H1 (cell line): ENCODE results near the gene MAN1C1. TPM values are rescaled to one million over a fixed set of nuclear protein-coding genes. Genes with fewer than 3 reads are reported as not detected.

ENCODE experiments used
- CTCF ChIA-PET: fragments of 300-600 bp; sonication (Branson Sonifier 250); formaldehyde crosslinking; loops from one replicate; lab custom pipeline; 2021; ENCODE audit not compliant: partially characterized antibody; lab: Charles Lee
- POLR2A ChIA-PET: fragments of 300-600 bp; sonication (Branson Sonifier 250); formaldehyde crosslinking; loops from one replicate; lab custom pipeline; 2021; ENCODE audit warnings: inconsistent platforms; ENCODE audit not compliant: partially characterized antibody; lab: Charles Lee
- DNase-seq, 2 experiments: peaks; one replicate each; pipeline versions ENCODE4 v3.0.0 to v3.0.0-alpha.2; 2010 to 2022; ENCODE audit warnings: low spot score in 2 of 2, low read depth in 1 of 2, mixed read lengths in 1 of 2
- FAIRE-seq: peaks from 2 replicates; lab custom pipeline; 2011; peaks lifted over from hg19 to GRCh38; lab: Jason Lieb, UNC
- H2AFZ ChIP-seq: 2 replicates; pipeline ENCODE4 v1.8.1; 2012; ENCODE audit warnings: low read length, inconsistent platforms
- H2AK5ac ChIP-seq: 2 replicates; pipeline ENCODE4 v1.6.1; 2013; ENCODE audit warnings: low read depth, low read length
- H2BK120ac ChIP-seq: replicated peaks from 2 replicates; pipeline ENCODE3; 2013; ENCODE audit warnings: low read depth, low read length, inconsistent platforms
- H2BK12ac ChIP-seq: 2 replicates; pipeline ENCODE4 v1.6.1; 2013; ENCODE audit warnings: low read depth, low read length
- H2BK15ac ChIP-seq: 2 replicates; pipeline ENCODE4 v1.6.1; 2013; ENCODE audit warnings: low read length
- H2BK20ac ChIP-seq: 2 replicates; pipeline ENCODE4 v1.6.1; 2013; ENCODE audit warnings: low read length
- H2BK5ac ChIP-seq: 2 replicates; pipeline ENCODE4 v1.6.1; 2013; ENCODE audit warnings: low read depth, low read length
- H3K14ac ChIP-seq: 2 replicates; pipeline ENCODE4 v1.6.1; 2013; ENCODE audit warnings: inconsistent platforms; ENCODE audit not compliant: insufficient read length
- H3K18ac ChIP-seq: 2 replicates; pipeline ENCODE4 v1.6.1; 2013; ENCODE audit warnings: low read length; ENCODE audit errors: extremely low read depth
- H3K23ac ChIP-seq: 2 replicates; pipeline ENCODE4 v1.6.1; 2013; ENCODE audit warnings: inconsistent platforms; ENCODE audit not compliant: insufficient read length
- H3K23me2 ChIP-seq: 2 replicates; pipeline ENCODE4 v1.6.1; 2013; ENCODE audit warnings: low read depth, low read length
- H3K27ac ChIP-seq: 2 replicates; pipeline ENCODE4 v1.6.1; 2011; ENCODE audit warnings: low read depth, low read length, inconsistent platforms
- H3K27me3 ChIP-seq, 4 experiments: replicated peaks in 1 of 4; 1 replicate in 1 of 4; 2 replicates in 3 of 4; pipeline versions ENCODE4 v1.6.1 to v1.8.1; 2011 to 2013; ENCODE audit warnings: low read length in 3 of 4, mild to moderate bottlenecking in 3 of 4, inconsistent platforms in 2 of 4, mixed read lengths in 2 of 4, moderate library complexity in 1 of 4; ENCODE audit not compliant: control insufficient read depth in 3 of 4, insufficient read depth in 3 of 4; ENCODE audit errors: extremely low read depth in 1 of 4
- H3K36me3 ChIP-seq, 4 experiments: 2 replicates each; pipeline versions ENCODE4 v1.6.1 to v1.8.1; 2011 to 2013; ENCODE audit warnings: mild to moderate bottlenecking in 4 of 4, low read length in 3 of 4, moderate library complexity in 2 of 4, control low read depth in 1 of 4, inconsistent platforms in 1 of 4; ENCODE audit not compliant: insufficient read depth in 4 of 4, control insufficient read depth in 2 of 4
- H3K4ac ChIP-seq: replicated peaks from 2 replicates; pipeline ENCODE3; 2013; ENCODE audit warnings: low read length, low read depth, mixed read lengths, inconsistent platforms; ENCODE audit not compliant: insufficient read length
- H3K4me1 ChIP-seq, 4 experiments: replicated peaks in 1 of 4; 1 replicate in 1 of 4; 2 replicates in 3 of 4; pipeline versions ENCODE4 v1.6.1 to v1.8.1; 2011 to 2013; ENCODE audit warnings: low read length in 3 of 4, inconsistent platforms in 2 of 4, mixed read lengths in 1 of 4; ENCODE audit not compliant: insufficient read depth in 4 of 4, control insufficient read depth in 3 of 4
- H3K4me2 ChIP-seq, 2 experiments: 2 replicates each; pipeline versions ENCODE4 v1.6.1 to v1.8.1; 2011 to 2013; ENCODE audit warnings: low read depth in 2 of 2, low read length in 2 of 2, control low read depth in 1 of 2, inconsistent platforms in 1 of 2, mild to moderate bottlenecking in 1 of 2; ENCODE audit not compliant: insufficient read depth in 1 of 2
- H3K4me3 ChIP-seq, 4 experiments: fragments of 200-600, 300-600 bp in 1 of 4; sonication (generic), shearing (Covaris generic), sonication (Bioruptor Twin) in 1 of 4; 2 replicates each; pipeline versions ENCODE4 v1.5.1 to v1.8.1; 2011 to 2016; ENCODE audit warnings: low read length in 4 of 4, low read depth in 3 of 4, control low read depth in 2 of 4, inconsistent platforms in 2 of 4, mild to moderate bottlenecking in 2 of 4, mixed read lengths in 1 of 4, moderate library complexity in 1 of 4; ENCODE audit not compliant: insufficient read depth in 2 of 4; ENCODE audit errors: extremely low read depth in 1 of 4
- H3K56ac ChIP-seq: replicated peaks from 2 replicates; pipeline ENCODE3; 2013; ENCODE audit warnings: low read depth, mild to moderate bottlenecking, mixed read lengths, low read length, inconsistent platforms; ENCODE audit not compliant: insufficient read length
- H3K79me1 ChIP-seq: 2 replicates; pipeline ENCODE4 v1.6.1; 2013; ENCODE audit warnings: low read depth, low read length, control low read depth
- H3K79me2 ChIP-seq, 2 experiments: 2 replicates each; pipeline versions ENCODE4 v1.6.1 to v1.8.1; 2012 to 2013; ENCODE audit warnings: low read length in 2 of 2, mild to moderate bottlenecking in 2 of 2, inconsistent platforms in 1 of 2; ENCODE audit not compliant: insufficient read depth in 2 of 2, control insufficient read depth in 1 of 2
- H3K9ac ChIP-seq, 4 experiments: replicated peaks in 1 of 4; 1 replicate in 1 of 4; 2 replicates in 3 of 4; pipeline versions ENCODE4 v1.6.1 to v1.8.1; 2011 to 2013; ENCODE audit warnings: low read depth in 3 of 4, low read length in 3 of 4, control low read depth in 2 of 4, mild to moderate bottlenecking in 2 of 4, moderate library complexity in 2 of 4, inconsistent platforms in 1 of 4; ENCODE audit errors: extremely low read depth in 1 of 4
- H3K9me3 ChIP-seq, 2 experiments: 2 replicates each; pipeline versions ENCODE4 v1.6.1 to v1.8.1; 2012 to 2013; ENCODE audit warnings: mild to moderate bottlenecking in 2 of 2, moderate library complexity in 2 of 2, control low read depth in 1 of 2, inconsistent platforms in 1 of 2, low read depth in 1 of 2, low read length in 1 of 2, mixed read lengths in 1 of 2; ENCODE audit not compliant: insufficient read depth in 2 of 2
- H4K20me1 ChIP-seq, 2 experiments: replicated peaks in 1 of 2; 2 replicates each; pipeline versions ENCODE3 to v1.8.1; 2011 to 2013; ENCODE audit warnings: inconsistent platforms in 2 of 2, low read length in 2 of 2, mild to moderate bottlenecking in 1 of 2; ENCODE audit not compliant: insufficient read depth in 2 of 2, control insufficient read depth in 1 of 2
- H4K5ac ChIP-seq: 2 replicates; pipeline ENCODE4 v1.6.1; 2013; ENCODE audit warnings: low read length, low read depth, mixed read lengths, inconsistent platforms; ENCODE audit not compliant: insufficient read length
- H4K8ac ChIP-seq: 2 replicates; pipeline ENCODE4 v1.8.0; 2013; ENCODE audit warnings: mild to moderate bottlenecking, moderate library complexity, low read length, inconsistent platforms; ENCODE audit not compliant: insufficient read depth; ENCODE audit errors: extremely low read depth
- H4K91ac ChIP-seq: replicated peaks from 2 replicates; pipeline ENCODE3; 2013; ENCODE audit warnings: low read length, mixed read lengths, inconsistent platforms; ENCODE audit not compliant: insufficient read length
- CEBPB ChIP-seq: IDR thresholded peaks from 2 replicates; pipeline ENCODE4 v1.6.1; 2012; ENCODE audit warnings: low read depth, low read length
- CREB1 ChIP-seq: IDR thresholded peaks from 2 replicates; pipeline ENCODE4 v1.6.1; 2012; ENCODE audit warnings: inconsistent platforms
- CTBP2 ChIP-seq: IDR thresholded peaks from 2 replicates; pipeline ENCODE4 v1.7.0; 2011; ENCODE audit warnings: borderline replicate concordance, mild to moderate bottlenecking, moderate library complexity, mixed read lengths, low read length; ENCODE audit not compliant: insufficient read depth, insufficient read length
- EZH2 ChIP-seq: fragments of 200-600 bp; sonication (generic); IDR thresholded peaks from 2 replicates; pipeline ENCODE4 v1.7.1; 2012; ENCODE audit warnings: low read depth, mild to moderate bottlenecking, moderate library complexity, low read length, inconsistent platforms; ENCODE audit not compliant: severe bottlenecking
- GTF2F1 ChIP-seq: IDR thresholded peaks from 2 replicates; pipeline ENCODE4 v1.6.1; 2012; ENCODE audit warnings: low read depth, low read length, improper control_type of control experiment, borderline replicate concordance
- HDAC2 ChIP-seq, 2 experiments: fragments of 300-600 bp in 1 of 2; sonication (generic) in 1 of 2; IDR thresholded peaks; 2 replicates each; pipeline ENCODE4 v1.6.1; 2011 to 2012; ENCODE audit warnings: low read depth in 2 of 2, low read length in 2 of 2, mild to moderate bottlenecking in 2 of 2, moderate library complexity in 2 of 2, borderline replicate concordance in 1 of 2, inconsistent platforms in 1 of 2
- POLR2AphosphoS5 ChIP-seq: IDR thresholded peaks from 2 replicates; pipeline ENCODE4 v1.6.1; 2011; ENCODE audit warnings: low read depth, low read length
- SP4 ChIP-seq: IDR thresholded peaks from 2 replicates; pipeline ENCODE4 v1.6.1; 2012; ENCODE audit warnings: low read length, inconsistent platforms
- TAF7 ChIP-seq: optimal IDR thresholded peaks from 2 replicates; pipeline ENCODE3; 2011; ENCODE audit warnings: low read depth, mild to moderate bottlenecking, inconsistent platforms, low read length, moderate library complexity, borderline replicate concordance
- TBP ChIP-seq: IDR thresholded peaks from 2 replicates; pipeline ENCODE4 v1.6.1; 2011; ENCODE audit warnings: low read depth, low read length, improper control_type of control experiment
- TCF12 ChIP-seq: IDR thresholded peaks from 2 replicates; pipeline ENCODE4 v1.6.1; 2011; ENCODE audit warnings: low read depth, mild to moderate bottlenecking, low read length
- TEAD4 ChIP-seq: IDR thresholded peaks from 2 replicates; pipeline ENCODE4 v1.6.1; 2012; ENCODE audit warnings: low read depth, low read length, inconsistent platforms, mixed read lengths
- WGBS, 2 experiments: shearing (Covaris generic) in 1 of 2; methylation state at CpG; one replicate each; pipeline versions ENCODE4 v1.1.6 to v1.1.7; 2013 to 2015; ENCODE audit warnings: low lambda C conversion rate in 2 of 2, mixed read lengths in 2 of 2, inconsistent platforms in 1 of 2, low coverage in 1 of 2, missing lambda C conversion rate in 1 of 2; ENCODE audit not compliant: insufficient replicate concordance in 2 of 2, insufficient coverage in 1 of 2, insufficient read length in 1 of 2; ENCODE audit errors: extremely low coverage in 1 of 2, missing lambda C conversion rate in 1 of 2; 5-methylcytosine and 5-hydroxymethylcytosine counted together
- polyA plus RNA-seq, 7 experiments: library from polyadenylated mRNA; depleted of rRNA in 3 of 7; stranded (reverse) in 5 of 7; unstranded in 2 of 7; fragments of >200 nt in 5 of 7; fragments of 200-250 nt in 2 of 7; gene quantifications; 1 replicate in 5 of 7; 2 replicates in 1 of 7; 4 replicates in 1 of 7; pipeline versions ENCODE4 v1.2.1 to v1.2.3, GENCODE V29; 2011 to 2013; ENCODE audit warnings: missing spikeins in 2 of 7, mixed read lengths in 2 of 7
- total RNA-seq: library from RNA; stranded (reverse); fragmentation: NEBNext Ultra II Directional; extraction: Animal tissue kit (Norgen Biotek cat#: 25700); gene quantifications from 2 replicates; pipeline ENCODE4 v1.2.1, GENCODE V29; 2021

The MAN1C1 gene
- total and polyA plus RNA-seq, 2 of the 8 experiments (the other 6 are each of a cell fraction or from before 2014, with no cell fraction given), result 7.8 to 15.2 TPM

- ChIA-PET POLR2A (no interaction called here), CTCF (interaction anchor here (1.2 to 4.2 kb wide), 3 partner anchors 14 to 282 kb away, joined by 3 to 28 read pairs (median 3); no protein-coding TSS in a partner anchor)
- H3K23ac ChIP-seq, result no peak overlapping the region
- no peaks in the 10 kb centered on the region for H4K20me1 ChIP-seq
- DNase-seq, result no peak
- H3K4me1 ChIP-seq, result peaks cover 4 to 18% (median 18%) of the 10 kb centered on the region in 4 experiments
- H3K27ac ChIP-seq, result no peak overlapping the region
- no peak overlapping the region for H3K4me3 ChIP-seq
- no peaks in the 10 kb centered on the region for H3K79me2 ChIP-seq
- H4K5ac ChIP-seq, result no peak overlapping the region
- H2AK5ac ChIP-seq, result no peak overlapping the region
- peak overlapping the region; percentile 15 for H4K91ac ChIP-seq
- no peak overlapping the region for H2BK5ac ChIP-seq
- H3K4me2 ChIP-seq, result no peak overlapping the region
- H3K14ac ChIP-seq, result no peak overlapping the region
- TF ChIP-seq TEAD4, result no peak
- TF ChIP-seq GTF2F1, result no peak
- no peak for TF ChIP-seq POLR2AphosphoS5
- TF ChIP-seq SP4, result no peak
- no peak for TF ChIP-seq CREB1
- no peak for TF ChIP-seq TCF12
- TF ChIP-seq CTBP2, result no peak
- no peak for TF ChIP-seq TAF7
- no peak for TF ChIP-seq TBP
- TF ChIP-seq CEBPB, result no peak
- no peak for TF ChIP-seq EZH2
- no peak for TF ChIP-seq HDAC2 (IDR thresholded peaks at IDR 0.05; ENCODE audit: borderline replicate concordance in 1 of 2, low read depth in 2 of 2, low read length in 2 of 2)
- H3K27me3 ChIP-seq, result no peaks in the 10 kb centered on the region; a peak in 1 of 7 replicates
- no peak overlapping the region for H3K56ac ChIP-seq
- FAIRE-seq, result no peak
- no peak overlapping the region for H2BK15ac ChIP-seq
- no peaks in the 10 kb centered on the region for H3K9me3 ChIP-seq
- 92% methylated on average over 9 of the region's 9 CpGs; no CpG with 5 or more reads in 1 of the 2 experiments for WGBS, 2 experiments
- no peak overlapping the region for H3K9ac ChIP-seq
- H2BK20ac ChIP-seq, result no peak overlapping the region
- H2AFZ ChIP-seq, result no peak overlapping the region
- no peak overlapping the region for H3K4ac ChIP-seq
- no peak overlapping the region for H3K18ac ChIP-seq
- no peaks in the 10 kb centered on the region; a peak in 1 of 8 replicates for H3K36me3 ChIP-seq
- no peaks in the 10 kb centered on the region for H3K23me2 ChIP-seq
- no peak overlapping the region for H2BK120ac ChIP-seq
- no peak overlapping the region for H4K8ac ChIP-seq
- no peak overlapping the region for H2BK12ac ChIP-seq
- no peaks in the 10 kb centered on the region for H3K79me1 ChIP-seq
Measured at GRCh38 chr1:25784575-25785051, 168.0 kb downstream of the MAN1C1 start.
